Panc1 (cell line): Measurements from ENCODE around the gene PDE3A.

Experiments used
- POLR2AphosphoS5 ChIP-seq: IDR thresholded peaks from 2 replicates; pipeline ENCODE4 v1.6.1; 2012; ENCODE audit warnings: mild to moderate bottlenecking, low read depth, low read length, moderate library complexity
- TF ChIP-seq, protein P1 (sequence below): fragments of 450-650 bp; IDR thresholded peaks from 2 replicates; pipeline ENCODE4 v1.5.1; 2017; ENCODE audit warnings: mild to moderate bottlenecking

GRCh38 chr12:20547816-20548575 is 179.7 kb downstream of the PDE3A start:
- TF ChIP-seq, protein P1, sequence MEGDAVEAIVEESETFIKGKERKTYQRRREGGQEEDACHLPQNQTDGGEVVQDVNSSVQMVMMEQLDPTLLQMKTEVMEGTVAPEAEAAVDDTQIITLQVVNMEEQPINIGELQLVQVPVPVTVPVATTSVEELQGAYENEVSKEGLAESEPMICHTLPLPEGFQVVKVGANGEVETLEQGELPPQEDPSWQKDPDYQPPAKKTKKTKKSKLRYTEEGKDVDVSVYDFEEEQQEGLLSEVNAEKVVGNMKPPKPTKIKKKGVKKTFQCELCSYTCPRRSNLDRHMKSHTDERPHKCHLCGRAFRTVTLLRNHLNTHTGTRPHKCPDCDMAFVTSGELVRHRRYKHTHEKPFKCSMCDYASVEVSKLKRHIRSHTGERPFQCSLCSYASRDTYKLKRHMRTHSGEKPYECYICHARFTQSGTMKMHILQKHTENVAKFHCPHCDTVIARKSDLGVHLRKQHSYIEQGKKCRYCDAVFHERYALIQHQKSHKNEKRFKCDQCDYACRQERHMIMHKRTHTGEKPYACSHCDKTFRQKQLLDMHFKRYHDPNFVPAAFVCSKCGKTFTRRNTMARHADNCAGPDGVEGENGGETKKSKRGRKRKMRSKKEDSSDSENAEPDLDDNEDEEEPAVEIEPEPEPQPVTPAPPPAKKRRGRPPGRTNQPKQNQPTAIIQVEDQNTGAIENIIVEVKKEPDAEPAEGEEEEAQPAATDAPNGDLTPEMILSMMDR: no peak
- TF ChIP-seq POLR2AphosphoS5: no peak
